ENCODE data around the gene SLC7A8.
"Not testable (repeated sequence)": the region's sequence is repeated elsewhere in the genome, so short reads cannot be mapped to it uniquely, and the experiment has no call there.

The SLC7A8 gene

GRCh38 chr14:23112359-23113178 lies 70.9 kb downstream of the SLC7A8 start:
- Histone ChIP-seq H3K9ac (ENCODE audit: low read length) (peak overlapping the region; percentile 52), H3K18ac (ENCODE audit: low read depth in 1 of 2, low read length in 2 of 2) (peak overlapping the region in 1 of 2 experiments; percentile 1), H3K27me3 (ENCODE audit: control insufficient read depth in 1 of 2, insufficient read depth in 1 of 2, low read length in 2 of 2) (peaks cover 3 to 4% of the 10 kb centered on the region in 2 experiments), H2BK120ac (ENCODE audit: low read depth, low read length) (no peak overlapping the region), H2BK5ac (ENCODE audit: low read depth, low read length, poor library complexity, severe bottlenecking) (no peak overlapping the region), H4K8ac (ENCODE audit: low read length) (peak overlapping the region; percentile 69), H2AK5ac (ENCODE audit: low read length, severe bottlenecking) (no peak overlapping the region), H4K91ac (ENCODE audit: low read length) (peak overlapping the region; percentile 49), H3K4ac (ENCODE audit: low read depth in 1 of 2, low read length in 2 of 2) (no peak overlapping the region), H3K4me3 (ENCODE audit: insufficient read depth in 1 of 2, low read depth in 1 of 2, low read length in 2 of 2) (peak overlapping the region in 1 of 2 experiments; percentile 25), H3K36me3 (ENCODE audit: control insufficient read depth in 1 of 2, insufficient read depth in 2 of 2, low read depth in 1 of 2, low read length in 2 of 2) (no peaks in the 10 kb centered on the region), H3K79me1 (replicated peaks; ENCODE audit: low read length, poor library complexity, severe bottlenecking) (no peaks in the 10 kb centered on the region), H2AFZ (ENCODE audit: low read depth, low read length) (peak overlapping the region; percentile 29), H2BK15ac (ENCODE audit: low read depth, poor library complexity, severe bottlenecking) (no peak overlapping the region), H3K23ac (ENCODE audit: low read length in 2 of 2) (no peak overlapping the region), H2BK12ac (ENCODE audit: low read length in 2 of 2) (peak overlapping the region in 1 of 2 experiments; percentile 27), H3K4me2 (ENCODE audit: low read length, poor library complexity, severe bottlenecking) (no peak overlapping the region), H3K27ac (ENCODE audit: low read length, poor library complexity, severe bottlenecking) (no peak overlapping the region), H3K4me1 (ENCODE audit: control insufficient read depth, insufficient read depth, low read depth, low read length) (peaks cover 30% of the 10 kb centered on the region), H3K14ac (ENCODE audit: low read length in 2 of 2) (peak overlapping the region in 1 of 2 experiments; percentile 37), H3K9me3 (ENCODE audit: control insufficient read depth, low read length) (no peaks in the 10 kb centered on the region)
- WGBS = 44% methylated on average over 10 of the region's 12 CpGs
- no peak for DNase-seq

- Histone ChIP-seq H2BK15ac (ENCODE audit: low read depth, poor library complexity, severe bottlenecking) (no peak overlapping the region), H3K4me3 (ENCODE audit: insufficient read depth in 1 of 2, low read depth in 1 of 2, low read length in 2 of 2) (no peak overlapping the region), H4K91ac (ENCODE audit: low read length) (no peak overlapping the region), H2AK5ac (ENCODE audit: low read length, severe bottlenecking) (no peak overlapping the region), H4K8ac (ENCODE audit: low read length) (no peak overlapping the region), H3K9ac (ENCODE audit: low read length) (no peak overlapping the region), H3K14ac (ENCODE audit: low read length in 2 of 2) (no peak overlapping the region), H3K18ac (ENCODE audit: low read depth in 1 of 2, low read length in 2 of 2) (no peak overlapping the region), H3K4ac (ENCODE audit: low read depth in 1 of 2, low read length in 2 of 2) (no peak overlapping the region), H2BK12ac (ENCODE audit: low read length in 2 of 2) (peak overlapping the region in 1 of 2 experiments; percentile 47), H3K9me3 (ENCODE audit: control insufficient read depth, low read length) (no peaks in the 10 kb centered on the region), H3K27ac (ENCODE audit: low read length, poor library complexity, severe bottlenecking) (no peak overlapping the region), H3K4me1 (ENCODE audit: control insufficient read depth, insufficient read depth, low read depth, low read length) (peaks cover 27% of the 10 kb centered on the region), H3K23ac (ENCODE audit: low read length in 2 of 2) (no peak overlapping the region), H2BK120ac (ENCODE audit: low read depth, low read length) (no peak overlapping the region), H3K36me3 (ENCODE audit: control insufficient read depth in 1 of 2, insufficient read depth in 2 of 2, low read depth in 1 of 2, low read length in 2 of 2) (no peaks in the 10 kb centered on the region), H2AFZ (ENCODE audit: low read depth, low read length) (no peak overlapping the region), H2BK5ac (ENCODE audit: low read depth, low read length, poor library complexity, severe bottlenecking) (no peak overlapping the region), H3K79me1 (replicated peaks; ENCODE audit: low read length, poor library complexity, severe bottlenecking) (no peaks in the 10 kb centered on the region), H3K4me2 (ENCODE audit: low read length, poor library complexity, severe bottlenecking) (no peak overlapping the region), H3K27me3 (ENCODE audit: control insufficient read depth in 1 of 2, insufficient read depth in 1 of 2, low read length in 2 of 2) (peaks cover 3 to 4% of the 10 kb centered on the region in 2 experiments)
- DNase-seq = no peak
- 99% methylated on average over 4 of the region's 5 CpGs for whole genome bisulfite sequencing
These were observed 72.7 kb downstream of the SLC7A8 start for GRCh38 chr14:23110579-23111365.

- 100% methylated on average over 1 of the region's 1 CpG for WGBS
- Histone ChIP-seq H4K91ac (ENCODE audit: low read length) (no peak overlapping the region), H3K9me3 (ENCODE audit: control insufficient read depth, low read length) (no peaks in the 10 kb centered on the region)
These were observed 73.7 kb downstream of the SLC7A8 start for GRCh38 chr14:23109769-23110168.

GRCh38 chr14:23108169-23108568 lies 75.3 kb downstream of the SLC7A8 start:
- not testable (repeated sequence) for H3K9me3 ChIP-seq (ENCODE audit: control insufficient read depth, low read length); H2BK12ac ChIP-seq (ENCODE audit: low read length in 2 of 2)
- WGBS = 98% methylated on average over 15 of the region's 24 CpGs

More at GRCh38 chr14:23109769-23110168, 73.7 kb downstream of the SLC7A8 start:
- Histone ChIP-seq H3K4ac (ENCODE audit: low read depth in 1 of 2, low read length in 2 of 2) (no peak overlapping the region), H3K4me1 (ENCODE audit: control insufficient read depth, insufficient read depth, low read depth, low read length) (peaks cover 20% of the 10 kb centered on the region), H3K4me2 (ENCODE audit: low read length, poor library complexity, severe bottlenecking) (no peak overlapping the region), H2BK120ac (ENCODE audit: low read depth, low read length) (no peak overlapping the region), H3K9ac (ENCODE audit: low read length) (no peak overlapping the region), H3K14ac (ENCODE audit: low read length in 2 of 2) (no peak overlapping the region), H2BK12ac (ENCODE audit: low read length in 2 of 2) (no peak overlapping the region), H3K27ac (ENCODE audit: low read length, poor library complexity, severe bottlenecking) (no peak overlapping the region), H2AK5ac (ENCODE audit: low read length, severe bottlenecking) (no peak overlapping the region), H3K79me1 (replicated peaks; ENCODE audit: low read length, poor library complexity, severe bottlenecking) (no peaks in the 10 kb centered on the region), H4K8ac (ENCODE audit: low read length) (no peak overlapping the region), H3K18ac (ENCODE audit: low read depth in 1 of 2, low read length in 2 of 2) (no peak overlapping the region), H3K4me3 (ENCODE audit: insufficient read depth in 1 of 2, low read depth in 1 of 2, low read length in 2 of 2) (no peak overlapping the region), H3K27me3 (ENCODE audit: control insufficient read depth in 1 of 2, insufficient read depth in 1 of 2, low read length in 2 of 2) (peaks cover 3 to 4% of the 10 kb centered on the region in 2 experiments), H3K36me3 (ENCODE audit: control insufficient read depth in 1 of 2, insufficient read depth in 2 of 2, low read depth in 1 of 2, low read length in 2 of 2) (no peaks in the 10 kb centered on the region), H2BK15ac (ENCODE audit: low read depth, poor library complexity, severe bottlenecking) (no peak overlapping the region), H2BK5ac (ENCODE audit: low read depth, low read length, poor library complexity, severe bottlenecking) (no peak overlapping the region), H2AFZ (ENCODE audit: low read depth, low read length) (no peak overlapping the region), H3K23ac (ENCODE audit: low read length in 2 of 2) (no peak overlapping the region)
- no peak for DNase-seq

More at GRCh38 chr14:23108169-23108568, 75.3 kb downstream of the SLC7A8 start:
- not testable (repeated sequence) for DNase-seq; H2BK5ac ChIP-seq (ENCODE audit: low read depth, low read length, poor library complexity, severe bottlenecking); H3K9ac ChIP-seq (ENCODE audit: low read length); H4K8ac ChIP-seq (ENCODE audit: low read length); H3K4me3 ChIP-seq (ENCODE audit: insufficient read depth in 1 of 2, low read depth in 1 of 2, low read length in 2 of 2); H3K27me3 ChIP-seq (ENCODE audit: control insufficient read depth in 1 of 2, insufficient read depth in 1 of 2, low read length in 2 of 2); H2BK15ac ChIP-seq (ENCODE audit: low read depth, poor library complexity, severe bottlenecking); H2AK5ac ChIP-seq (ENCODE audit: low read length, severe bottlenecking); H3K36me3 ChIP-seq (ENCODE audit: control insufficient read depth in 1 of 2, insufficient read depth in 2 of 2, low read depth in 1 of 2, low read length in 2 of 2); H3K14ac ChIP-seq (ENCODE audit: low read length in 2 of 2); H3K23ac ChIP-seq (ENCODE audit: low read length in 2 of 2); H3K79me1 ChIP-seq (replicated peaks; ENCODE audit: low read length, poor library complexity, severe bottlenecking); H3K4ac ChIP-seq (ENCODE audit: low read depth in 1 of 2, low read length in 2 of 2); H3K27ac ChIP-seq (ENCODE audit: low read length, poor library complexity, severe bottlenecking); H4K91ac ChIP-seq (ENCODE audit: low read length); H3K4me2 ChIP-seq (ENCODE audit: low read length, poor library complexity, severe bottlenecking); H2BK120ac ChIP-seq (ENCODE audit: low read depth, low read length); H2AFZ ChIP-seq (ENCODE audit: low read depth, low read length); H3K18ac ChIP-seq (ENCODE audit: low read depth in 1 of 2, low read length in 2 of 2)
- H3K4me1 ChIP-seq (ENCODE audit: control insufficient read depth, insufficient read depth, low read depth, low read length) = peaks cover 10% of the 10 kb centered on the region

All from mesenchymal stem cell (in vitro differentiated cells and primary cell).